Testis (tissue), 2 donors: ENCODE results near the gene TCERG1L.

Experiments
- CTCF ChIP-seq, 3 experiments: fragments of 450-650 bp in 2 of 3; fragments of 200-600 bp in 1 of 3; sonication (generic) in 1 of 3; IDR thresholded peaks; one replicate each; pipeline ENCODE4 v1.5.1; 2016 to 2019; ENCODE audit warnings: antibody characterized with exemption in 3 of 3, mild to moderate bottlenecking in 2 of 3, moderate library complexity in 1 of 3
- POLR2A ChIP-seq: fragments of 450-650 bp; IDR thresholded peaks from one replicate; pipeline ENCODE4 v1.6.1; 2017; ENCODE audit warnings: antibody characterized with exemption, mild to moderate bottlenecking, moderate library complexity

- TF ChIP-seq CTCF (IDR thresholded peaks at IDR 0.05): no peak
- TF ChIP-seq POLR2A: no peak
Observed at GRCh38 chr10:131094527-131095312, 216.8 kb downstream of the TCERG1L start.
